ENCODE measurements around the gene GBE1. TPM values are rescaled to one million over a fixed set of nuclear protein-coding genes. Genes with fewer than 3 reads are reported as not detected.

The GBE1 gene
- total and polyA plus RNA-seq, 9 of the 15 experiments (the other 6 are each of a cell fraction or from before 2014, with no cell fraction given) = 7.9 to 25.6 (median 13.1) TPM

GRCh38 chr3:81465510-81466200, 295.8 kb downstream of the GBE1 start:
- ChIA-PET POLR2A (interaction anchor here (0.9 kb wide), 1 partner anchor 10 kb away, joined by 3 read pairs; no protein-coding TSS in a partner anchor), CTCF (ENCODE audit: low intra/inter-chr PET ratio) (no interaction called here)
- FAIRE-seq = no peak
- ATAC-seq = no peak
- BruUV-seq (replicated peaks) = no TSS peak
- Histone ChIP-seq H3K9me3 (replicated peaks; ENCODE audit: control insufficient read depth, insufficient read depth, low read depth, low read length) (no peaks in the 10 kb centered on the region), H3K4me3 (no peak overlapping the region), H3K4me2 (ENCODE audit: insufficient read depth, low read length) (no peak overlapping the region), H3K9me1 (ENCODE audit: control insufficient read depth, insufficient read depth, low read length) (no peaks in the 10 kb centered on the region), H3K27me3 (ENCODE audit: control insufficient read depth in 2 of 2, insufficient read depth in 2 of 2, low read length in 2 of 2) (no peaks in the 10 kb centered on the region), H3K9ac (ENCODE audit: insufficient read depth in 1 of 2, low read depth in 2 of 2, low read length in 2 of 2) (no peak overlapping the region), H3K79me2 (ENCODE audit: control insufficient read depth, insufficient read depth, low read length) (no peaks in the 10 kb centered on the region), H4K20me1 (replicated peaks; ENCODE audit: control insufficient read depth, insufficient read depth, low read length) (no peaks in the 10 kb centered on the region), H2AFZ (ENCODE audit: low read depth, low read length) (no peak overlapping the region), H3K27ac (ENCODE audit: extremely low read depth, low read depth, low read length) (no peak overlapping the region), H3K36me3 (ENCODE audit: control insufficient read depth, insufficient read depth, low read length) (no peaks in the 10 kb centered on the region), H3K4me1 (replicated peaks in 1 of 2; ENCODE audit: control insufficient read depth in 2 of 2, insufficient read depth in 2 of 2, low read length in 2 of 2) (no peaks in the 10 kb centered on the region)
- in situ Hi-C loops (cut with MboI) = no loop called here
- TF ChIP-seq, protein P1, sequence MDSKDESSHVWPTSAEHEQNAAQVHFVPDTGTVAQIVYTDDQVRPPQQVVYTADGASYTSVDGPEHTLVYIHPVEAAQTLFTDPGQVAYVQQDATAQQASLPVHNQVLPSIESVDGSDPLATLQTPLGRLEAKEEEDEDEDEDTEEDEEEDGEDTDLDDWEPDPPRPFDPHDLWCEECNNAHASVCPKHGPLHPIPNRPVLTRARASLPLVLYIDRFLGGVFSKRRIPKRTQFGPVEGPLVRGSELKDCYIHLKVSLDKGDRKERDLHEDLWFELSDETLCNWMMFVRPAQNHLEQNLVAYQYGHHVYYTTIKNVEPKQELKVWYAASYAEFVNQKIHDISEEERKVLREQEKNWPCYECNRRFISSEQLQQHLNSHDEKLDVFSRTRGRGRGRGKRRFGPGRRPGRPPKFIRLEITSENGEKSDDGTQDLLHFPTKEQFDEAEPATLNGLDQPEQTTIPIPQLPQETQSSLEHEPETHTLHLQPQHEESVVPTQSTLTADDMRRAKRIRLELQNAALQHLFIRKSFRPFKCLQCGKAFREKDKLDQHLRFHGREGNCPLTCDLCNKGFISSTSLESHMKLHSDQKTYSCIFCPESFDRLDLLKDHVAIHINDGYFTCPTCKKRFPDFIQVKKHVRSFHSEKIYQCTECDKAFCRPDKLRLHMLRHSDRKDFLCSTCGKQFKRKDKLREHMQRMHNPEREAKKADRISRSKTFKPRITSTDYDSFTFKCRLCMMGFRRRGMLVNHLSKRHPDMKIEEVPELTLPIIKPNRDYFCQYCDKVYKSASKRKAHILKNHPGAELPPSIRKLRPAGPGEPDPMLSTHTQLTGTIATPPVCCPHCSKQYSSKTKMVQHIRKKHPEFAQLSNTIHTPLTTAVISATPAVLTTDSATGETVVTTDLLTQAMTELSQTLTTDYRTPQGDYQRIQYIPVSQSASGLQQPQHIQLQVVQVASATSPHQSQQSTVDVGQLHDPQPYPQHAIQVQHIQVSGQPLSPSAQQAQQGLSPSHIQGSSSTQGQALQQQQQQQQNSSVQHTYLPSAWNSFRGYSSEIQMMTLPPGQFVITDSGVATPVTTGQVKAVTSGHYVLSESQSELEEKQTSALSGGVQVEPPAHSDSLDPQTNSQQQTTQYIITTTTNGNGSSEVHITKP (IDR thresholded peaks at IDR 0.05; ENCODE audit: partially characterized antibody) = no peak
- no peak for TF ChIP-seq ZNF212 (CRISPR knock-in tag; IDR thresholded peaks at IDR 0.05)
- intact Hi-C loops (cut with micrococcal nuclease) = no loop called here
- 3% methylated on average over 7 of the region's 7 CpGs for WGBS (ENCODE audit: insufficient coverage, low coverage, missing lambda C conversion rate)
- no peak for DNase-seq (ENCODE audit: extremely low read depth in 1 of 4, low spot score in 3 of 4)
